ENCODE measurements around the gene ATF6. TPM values are rescaled to one million over a fixed set of nuclear protein-coding genes. Genes with fewer than 3 reads are reported as not detected.

ATF6 gene
- total and polyA plus RNA-seq, 2 donors (not counting 3 experiments of a cell fraction or from before 2014, with no cell fraction given), result 24.9 to 40.3 TPM

- H3K4me3 ChIP-seq (replicated peaks in 1 of 3; ENCODE audit: insufficient read depth in 1 of 3, low read depth in 1 of 3, low read length in 3 of 3), result no peak overlapping the region
- no peaks in the 10 kb centered on the region for H3K9me3 ChIP-seq (replicated peaks; ENCODE audit: control insufficient read depth, insufficient read depth, low read length)
- H3K36me3 ChIP-seq (ENCODE audit: control insufficient read depth in 2 of 2, extremely low read depth in 1 of 2, insufficient read depth in 2 of 2, low read length in 2 of 2), result peaks cover 0 to 2% of the 10 kb centered on the region in 2 experiments
- DNase-seq (ENCODE audit: low read depth, low spot score) (no peak), FAIRE-seq (no peak)
- no peaks in the 10 kb centered on the region for H3K27me3 ChIP-seq (ENCODE audit: control insufficient read depth in 2 of 2, insufficient read depth in 2 of 2, low read length in 2 of 2)
- no peak overlapping the region for H3K4me2 ChIP-seq (ENCODE audit: insufficient read depth, low read length)
- H2AFZ ChIP-seq (ENCODE audit: low read depth, low read length), result no peak overlapping the region
- no peaks in the 10 kb centered on the region for H3K9me1 ChIP-seq (replicated peaks; ENCODE audit: control insufficient read depth, extremely low read depth, insufficient read depth, low read length)
- ChIA-PET POLR2A (no interaction called here), CTCF (interaction anchor here (1.7 kb wide), 1 partner anchor 96 kb away, joined by 4 read pairs; no protein-coding TSS in a partner anchor)
- no TSS peak for BruUV-seq (replicated peaks)
- no peaks in the 10 kb centered on the region for H3K79me2 ChIP-seq (ENCODE audit: control insufficient read depth, insufficient read depth, low read length)
- no peak for TF ChIP-seq CTCF (IDR thresholded peaks at IDR 0.05; ENCODE audit: extremely low read depth in 1 of 2, insufficient read depth in 1 of 2, low read depth in 1 of 2, low read length in 2 of 2)
- TF ChIP-seq JUN (IDR thresholded peaks at IDR 0.05; ENCODE audit: borderline replicate concordance, insufficient read depth, insufficient read length, low read depth), result no peak
- TF ChIP-seq MYC (IDR thresholded peaks at IDR 0.05; ENCODE audit: low read depth, low read length), result no peak
- no peaks in the 10 kb centered on the region for H3K4me1 ChIP-seq (ENCODE audit: control insufficient read depth, extremely low read depth, insufficient read depth, low read length)
- dilution Hi-C loops (cut with MboI; ENCODE audit: extremely low pct_ligation_motif_present, low sequenced_read_pairs) (no loop called here), intact Hi-C loops (cut with micrococcal nuclease) (no loop called here)
- H3K9ac ChIP-seq (replicated peaks; ENCODE audit: extremely low read depth, insufficient read depth, low read length), result no peak overlapping the region
- H3K27ac ChIP-seq (ENCODE audit: insufficient read depth, low read depth, low read length), result no peak overlapping the region
- no peaks in the 10 kb centered on the region for H4K20me1 ChIP-seq (replicated peaks; ENCODE audit: control insufficient read depth, extremely low read depth, insufficient read depth, low read length)
These were observed 174.9 kb downstream of the ATF6 start for GRCh38 chr1:161940866-161941591.

GRCh38 chr1:161941726-161942436 is 175.8 kb downstream of the ATF6 start:
- TF ChIP-seq MAX (IDR thresholded peaks at IDR 0.05; ENCODE audit: insufficient read depth, insufficient read length) (no peak), EZH2 (IDR thresholded peaks at IDR 0.05; ENCODE audit: borderline replicate concordance, low read depth, low read length, severe bottlenecking) (no peak), GATA2 (IDR thresholded peaks at IDR 0.05; ENCODE audit: insufficient read depth, insufficient read length, low read depth, low read length) (no peak), POLR2A (IDR thresholded peaks at IDR 0.05; ENCODE audit: low read depth, low read length) (no peak), FOS (IDR thresholded peaks at IDR 0.05; ENCODE audit: borderline replicate concordance, insufficient read depth, low read length) (no peak)
- Histone ChIP-seq H3K79me2 (ENCODE audit: control insufficient read depth, insufficient read depth, low read length) (no peaks in the 10 kb centered on the region), H3K4me1 (ENCODE audit: control insufficient read depth, extremely low read depth, insufficient read depth, low read length) (no peaks in the 10 kb centered on the region), H3K36me3 (ENCODE audit: control insufficient read depth in 2 of 2, extremely low read depth in 1 of 2, insufficient read depth in 2 of 2, low read length in 2 of 2) (peaks cover 0 to 2% of the 10 kb centered on the region in 2 experiments), H3K4me2 (ENCODE audit: insufficient read depth, low read length) (no peak overlapping the region), H4K20me1 (replicated peaks; ENCODE audit: control insufficient read depth, extremely low read depth, insufficient read depth, low read length) (no peaks in the 10 kb centered on the region), H3K27me3 (ENCODE audit: control insufficient read depth in 2 of 2, insufficient read depth in 2 of 2, low read length in 2 of 2) (no peaks in the 10 kb centered on the region), H3K9ac (replicated peaks; ENCODE audit: extremely low read depth, insufficient read depth, low read length) (no peak overlapping the region), H3K4me3 (replicated peaks in 1 of 3; ENCODE audit: insufficient read depth in 1 of 3, low read depth in 1 of 3, low read length in 3 of 3) (no peak overlapping the region), H3K9me1 (replicated peaks; ENCODE audit: control insufficient read depth, extremely low read depth, insufficient read depth, low read length) (no peaks in the 10 kb centered on the region), H2AFZ (ENCODE audit: low read depth, low read length) (no peak overlapping the region), H3K27ac (ENCODE audit: insufficient read depth, low read depth, low read length) (no peak overlapping the region), H3K9me3 (replicated peaks; ENCODE audit: control insufficient read depth, insufficient read depth, low read length) (no peaks in the 10 kb centered on the region)
- ChIA-PET POLR2A (no interaction called here), CTCF (interaction anchor here (1.7 kb wide), 1 partner anchor 95 kb away, joined by 4 read pairs; no protein-coding TSS in a partner anchor)
- DNase-seq (ENCODE audit: low read depth, low spot score), result no peak
- no TSS peak for BruUV-seq (replicated peaks)
- intact Hi-C loops (cut with micrococcal nuclease) (no loop called here), dilution Hi-C loops (cut with MboI; ENCODE audit: extremely low pct_ligation_motif_present, low sequenced_read_pairs) (no loop called here)
- no peak for FAIRE-seq

Data from endothelial cell of umbilical vein (primary cell).